ENCODE data around the gene NLRX1.
"Not testable (repeated sequence)": the region's sequence is repeated elsewhere in the genome, so short reads cannot be mapped to it uniquely, and the experiment has no call there.

Gene NLRX1

DNA sequence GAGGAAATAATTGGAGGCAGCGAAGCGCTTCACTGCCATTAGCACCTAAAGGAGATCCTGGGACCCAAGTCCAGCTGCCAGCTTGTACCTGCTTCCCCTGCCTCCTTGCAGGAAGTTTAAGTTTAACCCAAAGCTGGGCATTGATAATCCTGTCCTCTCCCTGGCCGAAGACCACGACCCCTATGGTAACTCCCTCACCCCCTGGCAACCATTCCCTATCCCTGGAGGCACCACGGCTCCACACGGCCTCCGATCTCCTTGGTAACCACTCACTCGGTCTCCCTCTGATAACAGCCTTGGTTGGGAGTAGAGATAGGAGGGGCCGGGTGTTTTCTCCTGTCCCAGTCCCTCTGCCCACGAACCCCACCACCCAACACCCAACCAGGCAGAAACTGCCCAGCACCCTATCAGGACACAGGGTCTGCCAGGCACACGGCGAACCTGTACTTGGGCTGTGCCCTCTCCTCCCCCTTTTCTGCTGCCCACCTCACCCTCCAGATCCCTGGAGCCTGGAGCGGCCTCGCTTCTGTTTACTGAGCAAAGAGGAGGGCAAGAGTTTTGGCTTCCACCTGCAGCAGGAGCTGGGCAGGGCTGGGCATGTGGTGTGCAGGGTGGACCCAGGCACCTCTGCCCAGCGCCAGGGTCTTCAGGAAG is 17.6 kb downstream of the NLRX1 start:
- DNase-seq: no peak

DNA sequence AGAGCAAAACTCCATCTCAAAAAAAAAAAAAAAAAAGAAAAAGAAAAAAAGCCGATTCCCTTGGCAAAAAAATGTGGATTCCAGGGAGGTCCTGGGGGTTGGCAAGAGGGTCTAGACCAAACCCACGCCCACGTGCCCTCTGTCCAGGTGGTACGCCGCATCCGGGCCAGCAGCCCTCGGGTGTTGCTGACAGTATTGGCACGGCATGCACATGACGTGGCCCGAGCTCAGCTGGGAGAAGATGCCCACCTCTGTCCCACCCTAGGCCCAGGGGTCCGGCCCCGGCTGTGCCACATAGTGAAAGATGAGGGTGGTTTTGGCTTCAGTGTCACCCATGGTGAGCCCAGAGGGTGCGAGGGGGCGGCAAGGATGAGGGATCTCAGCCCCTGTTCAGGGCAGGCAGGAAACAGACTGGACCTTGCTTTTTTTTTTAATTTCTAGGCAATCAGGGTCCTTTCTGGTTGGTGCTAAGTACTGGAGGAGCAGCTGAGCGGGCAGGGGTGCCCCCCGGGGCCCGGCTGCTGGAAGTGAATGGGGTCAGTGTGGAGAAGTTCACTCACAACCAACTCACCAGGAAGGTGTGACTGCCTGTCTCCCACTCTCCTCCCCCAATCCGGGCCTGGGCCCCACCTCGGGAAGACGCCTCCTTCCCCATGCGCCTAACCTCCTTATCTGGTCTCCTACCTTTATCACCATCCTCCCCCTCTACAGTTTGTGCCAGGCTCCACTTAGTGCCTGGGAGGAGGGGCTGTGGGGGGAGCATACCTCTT is 18.8 kb downstream of the NLRX1 start:
- no peak for DNase-seq

DNA sequence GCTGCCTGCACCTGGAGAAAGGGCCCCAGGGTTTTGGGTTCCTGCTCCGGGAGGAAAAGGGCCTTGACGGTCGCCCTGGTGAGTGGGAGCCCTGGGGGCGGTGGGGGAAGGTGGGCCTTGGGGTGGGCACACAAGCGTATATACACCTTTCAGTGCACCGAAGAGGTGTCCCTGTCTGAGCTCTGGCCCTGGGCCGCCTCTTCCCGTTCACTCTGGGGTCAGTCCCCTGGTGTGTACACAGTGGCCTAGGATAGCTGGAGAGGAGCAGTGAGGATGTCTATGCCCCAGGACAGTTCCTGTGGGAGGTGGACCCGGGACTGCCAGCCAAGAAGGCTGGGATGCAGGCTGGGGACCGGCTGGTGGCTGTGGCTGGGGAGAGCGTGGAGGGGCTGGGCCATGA is 19.5 kb downstream of the NLRX1 start:
- DNase-seq: no peak

DNA sequence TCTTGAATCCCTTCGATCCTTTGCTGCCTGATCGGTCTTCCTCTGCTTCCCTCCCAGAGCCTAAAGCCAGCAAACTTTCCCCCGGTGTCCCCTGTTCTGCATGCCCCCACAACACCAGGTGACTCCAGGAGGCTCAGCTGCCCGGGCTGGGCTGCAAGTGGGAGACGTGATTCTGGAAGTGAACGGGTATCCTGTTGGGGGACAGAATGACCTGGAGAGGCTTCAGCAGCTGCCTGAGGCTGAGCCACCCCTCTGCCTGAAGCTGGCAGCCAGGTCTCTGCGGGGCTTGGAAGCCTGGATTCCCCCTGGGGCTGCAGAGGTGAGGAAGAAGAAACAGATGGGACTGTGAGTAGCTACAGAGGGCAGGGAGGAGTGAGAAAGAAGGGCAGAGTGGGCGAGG is 20.4 kb downstream of the NLRX1 start:
- no peak for DNase-seq

DNA sequence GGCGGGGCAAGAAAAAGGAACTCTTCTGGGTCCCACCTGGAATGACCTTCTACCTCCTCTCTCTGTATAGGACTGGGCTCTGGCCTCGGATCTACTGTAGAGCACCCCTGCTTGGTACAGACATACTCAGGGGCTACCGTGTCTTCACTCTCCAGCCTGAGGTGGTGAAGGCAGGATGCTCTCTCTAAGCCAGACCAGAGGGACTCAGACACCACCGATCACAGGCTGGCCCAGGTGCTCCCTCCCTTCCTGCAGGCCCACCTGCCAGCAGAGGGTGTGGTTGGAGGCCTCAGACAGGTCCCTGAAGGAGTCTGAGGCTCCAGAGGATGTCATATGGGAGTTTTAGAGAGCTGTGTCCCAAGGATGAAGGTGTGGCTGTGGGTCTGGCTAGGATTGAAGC is 20.9 kb downstream of the NLRX1 start:
- DNase-seq: no peak

DNA sequence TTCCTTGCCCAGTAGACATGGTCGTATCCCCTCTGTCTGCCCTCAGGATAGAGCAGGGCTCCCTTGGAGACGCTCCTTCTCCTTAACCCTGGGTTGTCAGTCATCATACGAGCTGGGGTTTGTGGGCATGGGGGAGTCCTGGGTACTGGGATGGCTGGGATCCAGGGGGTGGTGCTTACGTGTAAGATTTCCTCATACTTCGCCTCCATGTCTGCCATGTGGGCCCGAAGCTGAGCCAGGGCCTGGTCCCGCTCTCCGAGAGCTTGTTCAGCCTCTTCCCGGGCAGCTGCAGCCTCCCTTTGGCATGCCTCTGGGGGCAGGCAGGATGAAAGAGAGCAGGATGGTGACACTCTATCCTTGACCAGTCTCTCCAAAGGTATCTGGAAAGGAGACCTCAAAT is 22.0 kb downstream of the NLRX1 start:
- DNase-seq: no peak

DNA sequence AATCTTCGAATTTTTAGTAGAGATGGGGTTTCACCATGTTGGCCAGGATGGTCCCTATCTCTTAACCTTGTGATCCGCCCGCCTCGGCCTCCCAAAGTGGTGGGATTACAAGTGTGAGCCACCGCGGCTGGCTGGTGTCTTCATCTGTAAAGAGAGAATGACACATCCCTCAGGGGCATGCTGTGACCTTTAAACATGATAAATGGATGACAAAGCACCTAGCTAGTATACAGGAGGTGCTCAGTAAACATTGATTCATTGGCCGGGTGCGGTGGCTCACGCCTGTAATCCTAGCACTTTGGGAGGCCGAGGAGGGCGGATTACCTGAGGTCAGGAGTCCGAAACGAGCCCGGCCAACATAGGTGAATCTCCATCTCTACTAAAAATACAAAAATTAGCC is 22.7 kb downstream of the NLRX1 start:
- DNase-seq: not testable (repeated sequence)

DNA sequence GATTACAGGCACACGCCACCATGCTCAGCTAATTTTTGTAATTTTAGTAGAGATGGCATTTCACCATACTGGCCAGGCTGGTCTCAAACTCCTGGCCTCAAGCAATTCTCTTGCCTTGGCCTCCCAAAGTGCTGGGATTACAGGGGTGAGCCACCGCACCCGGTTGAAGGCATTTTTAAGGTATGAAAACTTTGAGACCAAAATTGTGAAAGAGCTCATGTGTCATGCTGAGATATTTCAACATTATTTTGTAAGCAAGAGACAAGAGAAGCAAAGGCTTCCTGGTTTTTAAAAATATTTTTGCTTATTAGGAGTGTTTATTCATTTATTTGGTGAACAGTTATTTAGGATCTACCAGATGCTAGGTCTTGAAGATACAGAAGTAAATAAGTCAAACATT is 23.6 kb downstream of the NLRX1 start:
- no peak for DNase-seq

DNA sequence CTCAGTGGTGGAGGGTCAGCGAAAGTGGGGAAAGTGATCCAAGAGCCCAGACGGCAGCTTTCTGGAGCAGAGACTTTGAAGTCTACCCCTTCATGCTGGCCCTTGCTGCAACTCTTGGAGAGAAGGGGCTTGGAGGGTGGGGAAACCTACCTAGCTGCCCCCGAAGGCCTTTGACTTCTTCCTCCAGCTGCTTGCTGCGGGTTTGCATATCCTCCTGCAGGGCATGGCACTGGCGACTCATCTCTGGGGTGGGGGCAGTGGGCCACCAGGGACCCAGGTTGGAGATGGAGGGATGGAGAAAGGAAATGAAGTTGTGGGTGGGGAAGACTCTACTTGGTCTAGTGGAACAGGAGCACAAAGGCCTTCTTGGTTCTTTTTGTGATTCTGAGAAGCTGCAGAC is 24.5 kb downstream of the NLRX1 start:
- DNase-seq: no peak

DNA sequence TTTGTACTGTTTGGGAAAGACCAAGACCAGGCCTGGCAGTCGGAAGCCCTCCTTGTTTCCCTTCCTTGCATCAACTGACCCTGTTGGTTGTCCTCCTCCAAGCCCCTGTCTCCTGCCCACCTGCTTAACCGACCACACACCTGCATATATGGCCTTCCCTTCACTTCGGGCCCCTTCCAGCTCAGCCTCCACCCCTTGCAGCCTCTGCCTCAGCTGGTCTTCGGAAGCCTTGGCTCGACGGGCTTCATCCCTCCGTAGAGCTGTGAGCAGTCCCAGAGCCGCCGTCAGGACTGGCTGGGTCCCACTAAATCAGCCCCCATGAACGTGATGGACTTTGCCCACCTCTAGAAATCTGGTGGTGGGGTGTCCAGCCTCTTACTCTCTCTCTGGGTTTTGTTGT is 25.1 kb downstream of the NLRX1 start:
- no peak for DNase-seq

DNA sequence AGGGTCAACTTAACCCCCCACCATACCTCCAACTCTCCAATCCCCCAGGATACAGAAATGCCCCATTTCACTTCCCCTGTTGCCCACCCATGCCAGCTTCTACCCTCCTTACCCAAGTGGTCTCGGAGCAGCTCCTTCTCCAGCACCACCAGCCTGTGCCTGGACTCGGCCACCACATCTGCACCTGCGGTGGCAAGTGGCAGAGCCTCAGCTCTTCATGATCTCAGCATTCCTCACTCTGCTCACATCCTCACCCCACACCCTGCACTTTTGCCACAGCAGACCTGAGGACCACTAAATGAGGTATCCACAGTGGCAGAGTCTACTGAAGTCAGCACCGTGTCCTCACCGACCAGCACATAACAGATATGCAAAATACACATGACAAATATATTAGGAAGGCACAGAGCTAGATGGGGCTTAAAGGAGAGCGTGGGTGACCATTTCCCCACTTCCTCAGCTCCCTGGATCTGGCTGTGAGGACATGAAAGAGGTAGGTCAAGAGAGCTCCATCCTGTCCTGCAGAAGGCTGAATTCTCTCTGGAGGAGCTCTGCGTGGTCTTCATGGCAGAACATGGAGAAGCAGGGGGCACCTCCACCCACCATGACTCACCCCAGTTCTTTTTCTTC is 26.4 kb downstream of the NLRX1 start:
- DNase-seq: no peak

DNA sequence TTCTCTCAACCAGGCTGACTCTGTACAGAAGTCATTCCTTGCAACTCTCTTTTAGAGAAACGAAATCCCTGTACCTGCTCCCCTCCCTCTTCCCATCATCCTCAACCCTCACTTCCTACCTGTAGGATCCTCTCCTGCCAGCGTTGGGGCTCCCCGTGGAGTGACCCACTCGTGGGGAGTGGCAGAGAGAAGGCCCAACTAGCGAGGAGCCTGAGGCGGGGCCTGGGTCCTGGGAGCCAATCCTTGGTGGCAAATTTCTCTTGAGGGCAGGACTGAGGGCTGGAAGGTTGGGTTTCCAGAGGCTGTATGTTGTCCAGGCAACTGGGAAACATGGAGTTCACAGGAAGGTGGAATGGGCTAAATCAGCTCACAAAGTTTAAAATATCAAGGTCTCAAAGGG is 27.2 kb downstream of the NLRX1 start:
- DNase-seq: peak; percentile 19

DNA sequence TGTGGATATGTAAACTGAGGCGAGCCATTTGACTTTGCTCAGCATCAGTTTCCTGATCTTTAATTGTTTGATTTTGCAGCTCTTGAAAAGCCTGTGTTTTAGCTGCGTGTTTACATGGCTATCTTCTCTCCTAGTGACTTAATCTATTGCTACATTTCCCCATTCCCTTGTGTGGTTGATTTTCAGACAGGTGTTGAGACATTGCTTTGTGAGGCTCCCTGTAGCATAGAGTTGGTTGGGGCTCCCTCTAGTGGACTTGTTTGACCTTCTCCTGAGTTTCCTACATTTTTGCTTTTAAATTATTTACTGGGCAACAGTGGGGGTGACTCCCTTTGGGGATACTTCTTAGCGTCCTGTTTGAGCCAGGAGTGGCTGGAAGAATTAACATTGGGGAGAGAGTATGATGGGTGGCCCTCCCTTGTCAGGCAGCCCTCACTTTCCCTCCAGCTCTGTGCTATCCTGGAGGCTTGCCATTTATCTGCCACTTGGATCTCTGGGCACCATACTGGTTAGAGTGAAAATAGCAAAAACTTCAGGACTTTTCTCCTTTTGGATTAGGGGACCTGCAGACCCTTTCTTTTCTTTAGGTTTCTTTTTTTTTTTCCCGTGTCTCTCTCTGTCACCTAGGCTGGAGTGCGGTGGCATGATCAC is 28.4 kb downstream of the NLRX1 start:
- peak; percentile 78 for DNase-seq

DNA sequence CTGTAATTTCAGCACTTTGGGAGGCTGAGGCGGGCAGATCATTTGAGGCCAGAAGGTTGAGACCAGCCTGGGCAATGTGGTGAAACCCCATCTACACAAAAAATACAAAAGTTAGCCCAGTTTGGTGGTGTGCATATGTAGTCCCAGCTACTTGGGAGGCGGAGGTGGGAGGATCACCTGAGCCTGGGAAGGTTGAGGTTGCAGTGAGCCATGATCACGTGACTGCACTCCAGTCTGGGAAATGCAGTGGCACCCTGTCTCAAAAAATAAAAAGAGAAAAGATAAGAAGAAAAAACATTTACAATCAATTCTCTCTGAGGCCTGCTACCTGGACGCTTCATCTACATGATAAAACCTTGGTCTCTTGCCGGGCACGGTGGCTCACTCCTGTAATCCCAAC is 30.4 kb downstream of the NLRX1 start:
- DNase-seq: no peak

DNA sequence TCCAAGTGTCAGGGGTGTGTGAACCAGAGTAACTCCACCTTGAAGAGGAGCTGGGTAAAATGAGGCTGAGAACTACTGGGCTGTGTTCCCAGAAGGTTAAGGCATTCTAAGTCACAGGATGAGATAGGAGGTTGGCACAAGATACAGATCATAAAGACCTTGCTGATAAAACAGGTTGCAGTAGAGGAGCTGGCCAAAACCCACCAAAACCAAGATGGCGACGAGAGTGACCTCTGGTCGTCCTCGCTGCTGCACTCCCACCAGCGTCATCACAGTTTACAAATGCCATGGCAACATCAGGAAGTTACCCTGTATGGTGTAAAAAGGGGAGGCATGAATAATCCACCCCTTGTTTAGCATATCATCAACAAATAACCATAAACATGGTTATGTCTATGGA is 32.7 kb downstream of the NLRX1 start:
- DNase-seq: not testable (repeated sequence)

DNA sequence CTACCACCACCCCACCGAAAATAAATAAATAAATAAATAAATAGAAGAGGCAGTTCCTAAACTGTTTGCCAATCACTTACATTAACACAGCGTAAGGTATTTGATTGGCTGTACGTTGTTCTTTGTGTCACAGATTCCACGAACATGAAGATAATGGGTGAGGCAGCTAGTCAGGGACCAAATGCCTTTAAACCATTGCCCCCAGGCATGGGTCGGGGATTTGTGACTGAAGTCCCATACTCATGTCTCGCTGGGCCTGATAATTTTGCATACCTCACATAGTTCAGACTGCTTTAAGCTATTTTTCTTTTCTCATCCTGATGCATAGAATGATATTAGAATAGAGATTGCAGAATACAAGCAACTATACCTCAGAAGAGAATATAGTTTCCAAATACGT is 34.0 kb downstream of the NLRX1 start:
- no peak for DNase-seq

DNA sequence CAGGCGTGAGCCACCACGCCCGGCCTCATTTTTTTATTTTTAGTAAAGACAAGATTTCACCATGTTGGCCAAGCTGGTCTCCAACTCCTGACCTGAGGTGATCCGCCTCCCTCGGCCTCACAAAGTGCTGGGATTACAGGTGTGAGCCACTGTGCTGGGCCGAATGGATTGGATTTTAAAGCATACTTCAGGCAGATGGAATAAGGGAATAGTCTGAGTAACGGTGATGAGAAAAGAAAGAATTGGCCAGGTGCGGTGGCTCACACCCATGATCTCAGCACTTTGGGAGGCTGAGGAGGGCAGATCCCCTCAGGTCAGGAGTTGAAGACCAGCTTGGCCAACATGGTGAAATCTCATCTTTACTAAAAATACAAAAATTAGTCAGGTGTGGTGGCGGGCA is 35.5 kb downstream of the NLRX1 start:
- no peak for DNase-seq

DNA sequence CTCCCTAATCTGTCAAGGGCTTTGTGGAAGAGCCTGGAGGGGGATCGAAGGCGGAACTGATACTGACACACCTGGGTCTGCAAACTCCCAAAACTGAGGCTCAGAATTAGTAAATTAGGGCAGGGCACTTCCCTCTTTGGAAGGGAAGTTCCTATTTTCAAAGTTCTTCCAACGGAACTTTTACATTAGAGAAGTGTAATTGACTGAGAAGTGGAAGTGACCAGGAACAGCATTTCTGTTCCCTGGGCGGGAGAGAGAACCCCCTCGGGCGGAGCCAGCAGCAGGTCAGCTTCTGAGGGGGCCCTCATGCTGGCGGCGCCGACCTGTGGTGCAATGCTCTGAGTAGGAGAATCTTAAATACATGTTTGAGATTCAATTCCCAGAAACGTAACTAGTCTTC is 36.6 kb downstream of the NLRX1 start:
- no peak for DNase-seq

DNA sequence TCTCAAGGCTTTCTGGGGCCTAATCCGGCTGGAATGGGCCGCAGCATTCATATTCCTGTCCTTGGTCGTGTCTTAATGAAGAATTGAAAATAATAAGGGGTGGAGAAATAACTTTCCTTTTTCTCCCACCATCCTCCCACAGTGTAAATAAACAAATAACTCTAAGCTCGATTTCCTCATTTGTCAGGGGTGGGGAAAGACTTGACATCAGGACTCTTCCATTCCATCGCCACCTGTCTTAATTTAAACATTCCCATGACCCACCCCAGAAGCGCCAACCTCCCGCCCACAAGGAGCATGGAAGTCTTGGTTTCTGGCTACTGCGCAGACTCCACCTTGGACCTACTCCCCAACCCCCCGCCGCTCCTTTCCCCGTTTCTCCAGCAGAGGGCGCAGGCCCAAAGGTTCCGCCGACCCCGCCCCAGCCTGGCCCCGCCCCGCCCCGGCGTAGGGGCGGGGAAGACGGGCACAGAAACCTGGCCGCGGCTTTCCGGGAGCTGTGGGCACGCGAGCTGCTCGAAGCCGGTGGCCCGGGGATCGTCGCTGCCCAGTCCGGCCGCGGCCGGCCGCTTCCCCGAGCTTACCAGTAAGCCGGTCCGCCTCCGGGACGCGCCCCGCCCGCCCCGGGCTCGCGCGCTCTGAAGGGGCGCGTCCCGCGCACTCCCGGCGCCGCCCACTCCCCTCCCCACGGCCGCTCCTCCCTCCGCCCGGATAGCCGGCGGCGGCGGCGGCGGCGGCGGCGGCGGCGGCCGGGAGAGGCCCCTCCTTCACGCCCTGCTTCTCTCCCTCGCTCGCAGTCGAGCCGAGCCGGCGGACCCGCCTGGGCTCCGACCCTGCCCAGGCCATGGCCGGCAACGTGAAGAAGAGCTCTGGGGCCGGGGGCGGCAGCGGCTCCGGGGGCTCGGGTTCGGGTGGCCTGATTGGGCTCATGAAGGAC is 37.3 kb downstream of the NLRX1 start, which contains the start of gene CBL:
Gene CBL, plus strand, starts transcription at position 766 of the 937 bp plus-strand sequence. Its CDS starts 79 bp downstream, at position 845.
- peak; percentile 97 for DNase-seq

DNA sequence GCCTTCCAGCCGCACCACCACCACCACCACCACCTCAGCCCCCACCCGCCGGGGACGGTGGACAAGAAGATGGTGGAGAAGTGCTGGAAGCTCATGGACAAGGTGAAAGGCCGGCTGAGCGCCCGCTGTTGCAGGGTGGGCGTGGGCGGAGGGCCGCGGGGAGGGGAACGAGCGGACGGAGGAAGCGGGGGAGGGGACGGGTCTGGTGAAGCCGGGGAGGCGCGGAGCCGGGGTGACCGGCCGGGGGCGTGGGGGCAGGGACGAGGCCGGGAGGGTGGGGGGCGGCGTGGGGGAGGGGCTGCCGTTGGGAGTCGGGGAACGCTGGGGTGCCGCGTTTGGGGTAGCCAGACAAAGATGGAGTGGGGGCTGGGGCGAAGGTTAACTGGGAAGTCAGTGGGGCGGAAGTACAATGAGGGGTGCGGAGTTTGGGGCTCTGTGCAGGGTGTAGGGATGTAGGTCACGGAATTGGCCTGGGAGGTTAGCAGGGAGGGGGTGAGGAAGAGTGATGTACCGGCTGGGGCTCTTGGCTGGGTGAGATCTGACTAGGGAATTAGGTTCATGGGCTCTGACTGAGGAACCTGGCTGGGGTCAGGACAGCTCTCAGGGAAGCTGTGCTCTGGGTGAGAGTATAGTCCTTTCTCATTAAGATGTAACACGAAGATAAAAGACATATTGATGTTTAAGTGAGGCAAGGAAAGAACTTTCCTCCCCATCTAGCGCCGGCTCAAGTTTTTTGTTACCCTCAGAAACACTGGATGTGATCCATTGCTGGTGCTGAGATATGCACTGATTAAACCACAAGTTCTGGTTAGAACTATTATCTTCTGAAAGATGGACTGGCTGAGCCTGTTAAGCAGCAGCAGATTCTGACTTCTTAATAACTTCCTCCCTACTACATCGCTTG is 38.2 kb downstream of the NLRX1 start:
- peak; percentile 73 for DNase-seq

DNA sequence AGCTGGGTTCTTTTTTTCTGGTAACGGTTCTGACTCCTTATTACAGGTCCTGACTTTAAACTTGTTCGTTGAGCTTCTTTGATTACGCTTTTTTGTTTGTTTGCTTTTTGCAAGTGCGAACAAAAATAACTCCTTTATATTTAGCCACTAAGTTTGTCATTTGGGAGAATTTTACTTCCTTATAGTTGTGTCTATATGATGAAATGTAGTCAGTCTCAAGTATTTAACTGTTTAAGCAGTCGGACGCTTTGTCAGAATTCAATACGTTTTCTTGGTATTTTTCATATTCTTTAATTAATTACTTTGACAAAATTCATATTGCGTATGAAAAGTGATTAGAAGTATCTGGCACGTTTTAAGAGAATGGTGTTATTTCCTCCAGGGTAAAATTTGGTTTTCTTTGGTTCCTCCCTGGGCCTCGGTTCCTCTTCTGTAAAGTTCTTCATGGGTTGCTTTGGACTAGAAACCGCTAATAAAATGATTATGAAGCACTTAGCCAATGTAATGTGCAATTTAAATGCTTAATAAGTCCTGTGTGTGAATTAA is 39.0 kb downstream of the NLRX1 start:
- no peak for DNase-seq

All from stimulated activated CD4-positive, alpha-beta T cell treated with anti-CD3 and anti-CD28 coated beads, Interleukin-15, amount 100 ng/mL, for 24 hours (primary cell).